Skeletal muscle satellite cell (primary cell): ENCODE data around the gene SLC25A26. TPM values are rescaled to one million over a fixed set of nuclear protein-coding genes. Genes with fewer than 3 reads are reported as not detected.

Source experiments
- small RNA-seq: library from RNA; depleted of rRNA; stranded (forward); fragments of <200 nt; gene quantifications from one replicate; pipeline ENCODE3, GENCODE V24; 2012

SLC25A26 gene

Small RNA genes within 50 kb of the gene (small RNA-seq; reads per million reads assigned to genes)
- gene RN7SL482P (not detected), gene RNU6-787P (not detected)
